HG03521 (cell line): ENCODE data around the gene FGGY.
"Not testable (repeated sequence)": the region's sequence is repeated elsewhere in the genome, so short reads cannot be mapped to it uniquely, and the experiment has no call there.

Experiments used
- ATAC-seq: cut with Tn5 transposase; IDR thresholded peaks from one replicate; pipeline ENCODE4 v1.9.1; 2021; ENCODE audit warnings: mild to moderate bottlenecking, moderate library complexity; ENCODE audit not compliant: unreplicated experiment

Gene FGGY, protein sequence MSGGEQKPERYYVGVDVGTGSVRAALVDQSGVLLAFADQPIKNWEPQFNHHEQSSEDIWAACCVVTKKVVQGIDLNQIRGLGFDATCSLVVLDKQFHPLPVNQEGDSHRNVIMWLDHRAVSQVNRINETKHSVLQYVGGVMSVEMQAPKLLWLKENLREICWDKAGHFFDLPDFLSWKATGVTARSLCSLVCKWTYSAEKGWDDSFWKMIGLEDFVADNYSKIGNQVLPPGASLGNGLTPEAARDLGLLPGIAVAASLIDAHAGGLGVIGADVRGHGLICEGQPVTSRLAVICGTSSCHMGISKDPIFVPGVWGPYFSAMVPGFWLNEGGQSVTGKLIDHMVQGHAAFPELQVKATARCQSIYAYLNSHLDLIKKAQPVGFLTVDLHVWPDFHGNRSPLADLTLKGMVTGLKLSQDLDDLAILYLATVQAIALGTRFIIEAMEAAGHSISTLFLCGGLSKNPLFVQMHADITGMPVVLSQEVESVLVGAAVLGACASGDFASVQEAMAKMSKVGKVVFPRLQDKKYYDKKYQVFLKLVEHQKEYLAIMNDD

GRCh38 chr1:59296358-59297256, at the start of gene FGGY:
Gene FGGY (plus strand): TSS chr1:59297094. CDS start chr1:59321550, 24,456 bp downstream.
- ATAC-seq = peak; percentile 95

DNA sequence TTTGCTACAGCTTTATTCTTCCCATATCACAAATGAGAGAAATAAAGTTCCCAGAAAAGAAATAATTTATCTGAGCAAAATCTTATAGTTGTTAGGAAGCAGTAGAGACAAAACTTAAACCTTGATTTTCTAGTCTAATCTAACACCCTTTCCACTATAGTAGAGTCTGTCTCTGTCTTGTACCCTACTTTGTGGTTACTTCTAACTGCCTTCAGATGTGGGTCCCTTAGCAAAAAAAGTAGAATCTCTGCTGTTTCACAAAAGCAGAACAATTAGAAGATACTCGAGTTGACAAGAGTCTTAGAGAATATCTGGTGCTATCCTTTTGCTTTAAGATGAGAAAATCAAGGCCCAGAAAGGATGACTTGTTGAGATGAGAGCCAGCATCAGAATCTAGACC, 48.1 kb upstream of the FGGY start:
- ATAC-seq = no peak

- no peak for ATAC-seq
These were observed 47.3 kb upstream of the FGGY start for GRCh38 chr1:59249396-59250137.

GRCh38 chr1:59251061-59251460, 45.8 kb upstream of the FGGY start:
- not testable (repeated sequence) for ATAC-seq

DNA sequence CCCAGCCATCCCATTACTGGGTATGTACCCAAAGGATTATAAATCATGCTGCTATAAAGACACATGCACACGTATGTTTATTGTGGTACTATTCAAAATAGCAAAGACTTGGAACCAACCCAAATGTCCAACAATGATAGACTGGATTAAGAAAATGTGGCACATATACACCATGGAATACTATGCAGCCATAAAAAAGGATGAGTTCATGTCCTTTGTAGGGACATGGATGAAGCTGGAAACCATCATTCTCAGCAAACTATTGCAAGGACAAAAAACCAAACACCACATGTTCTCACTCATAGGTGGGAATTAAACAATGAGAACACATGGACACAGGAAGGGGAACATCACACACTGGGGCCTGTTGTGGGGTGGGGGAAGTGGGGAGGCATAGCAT, 40.5 kb upstream of the FGGY start:
- ATAC-seq = not testable (repeated sequence)

- ATAC-seq = no peak
These were observed 38.4 kb upstream of the FGGY start for GRCh38 chr1:59258412-59259032.

DNA sequence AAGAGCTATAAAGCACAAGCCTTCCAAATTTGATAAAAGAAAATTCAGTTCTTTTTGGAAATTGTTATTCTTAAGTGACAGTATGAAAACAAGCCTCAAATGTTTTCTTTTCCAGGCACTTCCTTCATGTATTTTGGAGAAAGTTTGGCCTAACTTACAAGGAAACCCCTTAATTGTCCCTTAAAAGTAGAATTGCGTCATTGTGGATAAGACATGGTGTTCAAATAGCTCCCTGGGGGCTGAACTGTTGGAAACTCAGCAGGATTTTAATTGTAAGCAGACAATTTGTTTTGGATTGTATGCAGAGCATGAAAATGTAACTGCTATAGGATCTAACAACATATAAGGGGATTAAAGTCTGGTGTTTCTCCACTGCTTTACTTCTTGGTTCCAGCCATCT, 35.4 kb upstream of the FGGY start:
- ATAC-seq = no peak

GRCh38 chr1:59262631-59263030, 34.3 kb upstream of the FGGY start:
- no peak for ATAC-seq

DNA sequence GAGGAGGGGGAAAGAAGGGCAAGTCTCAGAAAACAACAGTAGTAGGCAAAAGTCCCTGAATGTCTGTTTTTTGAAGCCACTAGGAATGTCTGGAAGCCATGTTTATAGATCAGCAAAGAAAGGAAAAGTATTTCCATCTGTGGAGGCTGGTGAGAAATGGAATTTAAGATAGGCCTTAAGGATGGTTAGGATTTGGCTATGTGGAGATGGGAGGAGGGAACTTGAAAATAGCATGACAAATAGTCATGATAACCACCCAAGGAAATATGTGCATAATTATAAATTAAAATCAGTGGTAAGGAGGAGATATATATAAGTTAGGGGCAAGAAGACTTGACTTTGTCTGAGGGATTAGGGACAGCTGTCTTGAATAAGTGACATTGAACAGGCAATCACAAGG, 33.8 kb upstream of the FGGY start:
- no peak for ATAC-seq

GRCh38 chr1:59265622-59266021, 31.3 kb upstream of the FGGY start:
- no peak for ATAC-seq

GRCh38 chr1:59266180-59266926, 30.5 kb upstream of the FGGY start:
- peak; percentile 76 for ATAC-seq

GRCh38 chr1:59266927-59267293, 30.0 kb upstream of the FGGY start:
- ATAC-seq = peak; percentile 53

DNA sequence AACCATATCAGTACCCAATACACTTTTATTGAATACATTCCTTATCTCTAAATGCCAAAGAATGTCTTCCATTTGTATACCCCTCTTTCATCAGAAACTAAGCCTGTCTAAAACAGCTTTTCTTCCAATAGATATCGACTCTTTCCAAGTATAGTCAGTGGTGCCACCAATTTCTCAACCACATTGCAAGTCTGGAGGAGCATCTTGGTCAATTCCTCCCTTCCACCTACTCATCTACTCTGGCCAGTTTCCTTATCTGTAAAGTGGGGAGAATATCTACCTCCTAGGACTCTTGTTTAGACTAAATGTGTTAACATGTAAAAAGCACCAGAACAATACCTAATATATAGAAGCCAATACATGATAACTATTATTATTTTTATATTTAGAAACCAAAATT, 28.5 kb upstream of the FGGY start:
- no peak for ATAC-seq

DNA sequence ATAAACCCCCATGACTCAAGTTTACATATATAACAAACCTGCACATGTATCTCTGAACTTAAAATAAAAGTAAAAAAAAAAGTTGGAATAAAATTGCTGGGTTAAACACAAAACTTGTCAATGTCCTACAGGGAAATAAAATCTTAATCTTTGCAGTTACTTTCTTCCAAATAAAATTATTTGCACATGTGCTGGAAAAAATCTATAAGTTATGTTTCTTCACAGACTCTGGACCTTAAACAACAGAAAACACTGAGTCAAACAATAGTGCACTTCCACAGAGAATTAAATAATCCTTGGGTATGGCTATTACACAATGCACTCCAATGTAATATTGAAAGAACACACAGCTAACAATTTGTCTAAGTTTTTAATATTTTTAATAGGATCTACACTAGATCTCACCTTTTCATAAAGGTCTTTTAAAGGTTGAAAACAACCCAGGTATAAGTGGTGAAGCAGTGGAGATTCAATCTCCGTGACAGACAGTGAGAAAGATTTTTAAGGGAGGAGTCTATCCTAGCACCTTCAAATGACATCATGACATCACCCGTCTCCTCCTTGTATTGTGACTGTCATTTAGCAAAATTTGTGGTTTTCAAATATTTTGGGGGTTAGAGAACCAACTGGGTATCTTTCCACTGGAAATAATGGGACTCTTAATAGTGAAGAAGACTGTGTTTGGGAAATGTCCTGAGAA, 25.2 kb upstream of the FGGY start:
- ATAC-seq = no peak

GRCh38 chr1:59272507-59272906, 24.4 kb upstream of the FGGY start:
- no peak for ATAC-seq

GRCh38 chr1:59276439-59276851, 20.4 kb upstream of the FGGY start:
- ATAC-seq = no peak

- no peak for ATAC-seq
These were observed 18.0 kb upstream of the FGGY start for GRCh38 chr1:59278780-59279354.

- ATAC-seq = no peak
These were observed 17.2 kb upstream of the FGGY start for GRCh38 chr1:59279645-59280044.

GRCh38 chr1:59282951-59283350, 13.9 kb upstream of the FGGY start:
- ATAC-seq = no peak
